BJ (cell line): ENCODE measurements around the gene PUSL1. TPM values are rescaled to one million over a fixed set of nuclear protein-coding genes. Genes with fewer than 3 reads are reported as not detected.
"Not testable (repeated sequence)": the region's sequence is repeated elsewhere in the genome, so short reads cannot be mapped to it uniquely, and the experiment has no call there.

Experiments used
- CTCF ChIA-PET: fragments of 350-600 bp; formaldehyde crosslinking; extraction: SDS; loops from one replicate; lab custom pipeline; 2021; ENCODE audit warnings: antibody characterized with exemption, inconsistent platforms; lab: Yijun Ruan, JAX
- POLR2A ChIA-PET: fragments of 300-600 bp; sonication (Branson Sonifier 250); formaldehyde crosslinking; extraction: SDS; loops from one replicate; lab custom pipeline; 2021; ENCODE audit warnings: antibody characterized with exemption; lab: Charles Lee
- DNase-seq: peaks from one replicate; pipeline ENCODE4 v3.0.0-alpha.2; 2011; ENCODE audit warnings: low read depth
- H3K27me3 ChIP-seq: 2 replicates; pipeline ENCODE4 v1.6.0; 2011; ENCODE audit warnings: low read length; ENCODE audit not compliant: control insufficient read depth, insufficient read depth
- H3K36me3 ChIP-seq: 2 replicates; pipeline ENCODE4 v1.5.1; 2011; ENCODE audit warnings: low read length; ENCODE audit not compliant: control insufficient read depth, insufficient read depth
- H3K4me3 ChIP-seq: 2 replicates; pipeline ENCODE4 v1.5.1; 2011; ENCODE audit warnings: low read depth, mild to moderate bottlenecking, control low read depth, low read length
- polyA plus RNA-seq: library from polyadenylated mRNA; depleted of rRNA; stranded (reverse); fragments of >200 nt; gene quantifications from 2 replicates; pipeline ENCODE4 v1.2.3, GENCODE V29; 2011
- TF ChIP-seq, protein P1 (sequence below): IDR thresholded peaks from 2 replicates; pipeline ENCODE4 v1.5.1; 2011; ENCODE audit warnings: low read depth, mild to moderate bottlenecking, control low read depth, inconsistent platforms, low read length, moderate library complexity; ENCODE audit not compliant: insufficient read depth

PUSL1 gene
- polyA plus RNA-seq, 1 experiment = 18.2 TPM

DNA sequence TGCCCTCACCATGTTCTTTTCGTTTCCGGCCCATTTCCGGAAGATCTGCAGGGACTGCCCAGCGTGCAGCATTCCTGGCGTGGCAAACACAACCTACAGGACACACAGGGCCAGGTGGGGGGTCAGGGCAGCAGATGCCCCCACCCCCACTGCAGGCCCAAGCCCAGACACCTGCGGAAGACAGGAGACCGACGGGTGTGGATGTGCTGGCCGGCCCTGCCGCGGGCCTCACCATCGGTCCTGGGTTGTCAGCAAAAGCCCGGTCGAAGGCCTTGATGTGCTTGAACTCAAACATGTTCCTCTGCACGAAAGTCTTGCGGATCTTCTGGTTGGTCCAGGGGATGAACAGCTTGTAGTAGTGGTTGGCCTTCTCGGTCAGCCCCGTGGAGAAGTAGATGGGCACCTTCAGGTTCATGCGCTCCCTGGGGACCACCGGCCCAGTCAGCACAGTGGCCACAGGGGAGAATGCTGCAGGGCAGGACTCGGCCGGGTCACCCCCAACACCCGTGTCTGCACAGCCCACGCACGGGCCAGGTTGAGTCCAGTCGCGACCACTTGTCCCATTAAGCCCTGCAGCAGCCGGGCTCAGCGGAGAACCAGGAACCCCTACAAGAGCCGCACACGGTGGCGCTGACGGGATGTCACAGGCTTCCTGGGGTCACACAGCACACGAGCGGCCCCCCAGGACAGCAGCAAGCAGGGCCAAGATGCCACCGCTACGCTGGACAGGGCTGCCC is 5.3 kb downstream of the PUSL1 start:
- DNase-seq = no peak
- TF ChIP-seq, protein P1, sequence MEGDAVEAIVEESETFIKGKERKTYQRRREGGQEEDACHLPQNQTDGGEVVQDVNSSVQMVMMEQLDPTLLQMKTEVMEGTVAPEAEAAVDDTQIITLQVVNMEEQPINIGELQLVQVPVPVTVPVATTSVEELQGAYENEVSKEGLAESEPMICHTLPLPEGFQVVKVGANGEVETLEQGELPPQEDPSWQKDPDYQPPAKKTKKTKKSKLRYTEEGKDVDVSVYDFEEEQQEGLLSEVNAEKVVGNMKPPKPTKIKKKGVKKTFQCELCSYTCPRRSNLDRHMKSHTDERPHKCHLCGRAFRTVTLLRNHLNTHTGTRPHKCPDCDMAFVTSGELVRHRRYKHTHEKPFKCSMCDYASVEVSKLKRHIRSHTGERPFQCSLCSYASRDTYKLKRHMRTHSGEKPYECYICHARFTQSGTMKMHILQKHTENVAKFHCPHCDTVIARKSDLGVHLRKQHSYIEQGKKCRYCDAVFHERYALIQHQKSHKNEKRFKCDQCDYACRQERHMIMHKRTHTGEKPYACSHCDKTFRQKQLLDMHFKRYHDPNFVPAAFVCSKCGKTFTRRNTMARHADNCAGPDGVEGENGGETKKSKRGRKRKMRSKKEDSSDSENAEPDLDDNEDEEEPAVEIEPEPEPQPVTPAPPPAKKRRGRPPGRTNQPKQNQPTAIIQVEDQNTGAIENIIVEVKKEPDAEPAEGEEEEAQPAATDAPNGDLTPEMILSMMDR = no peak
- POLR2A ChIA-PET = no interaction called here
- CTCF ChIA-PET = no interaction called here
- Histone ChIP-seq H3K4me3 (no peak overlapping the region), H3K36me3 (peaks cover 37% of the 10 kb centered on the region), H3K27me3 (no peaks in the 10 kb centered on the region)

DNA sequence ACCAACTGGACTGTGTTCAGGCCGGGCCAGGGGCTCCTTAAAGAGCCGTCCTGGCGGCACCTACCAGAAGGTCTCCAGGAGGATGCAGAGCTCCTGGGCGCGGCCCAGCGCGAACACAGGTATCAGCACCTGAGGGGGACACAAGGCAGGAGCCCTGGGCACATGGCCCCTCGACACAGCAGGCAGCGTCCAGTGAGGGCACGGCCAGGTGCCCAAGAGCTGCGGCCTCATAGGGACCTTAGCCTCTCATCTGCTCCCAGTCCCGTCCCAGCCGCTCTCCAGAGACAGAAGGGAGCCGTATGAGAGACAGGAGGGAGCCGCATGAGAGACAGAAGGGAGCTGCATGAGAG is 5.8 kb downstream of the PUSL1 start:
- Histone ChIP-seq H3K27me3 (no peaks in the 10 kb centered on the region), H3K36me3 (peaks cover 39% of the 10 kb centered on the region), H3K4me3 (no peak overlapping the region)
- ChIA-PET POLR2A (no interaction called here), CTCF (no interaction called here)
- no peak for DNase-seq
- TF ChIP-seq, protein P1 = no peak

DNA sequence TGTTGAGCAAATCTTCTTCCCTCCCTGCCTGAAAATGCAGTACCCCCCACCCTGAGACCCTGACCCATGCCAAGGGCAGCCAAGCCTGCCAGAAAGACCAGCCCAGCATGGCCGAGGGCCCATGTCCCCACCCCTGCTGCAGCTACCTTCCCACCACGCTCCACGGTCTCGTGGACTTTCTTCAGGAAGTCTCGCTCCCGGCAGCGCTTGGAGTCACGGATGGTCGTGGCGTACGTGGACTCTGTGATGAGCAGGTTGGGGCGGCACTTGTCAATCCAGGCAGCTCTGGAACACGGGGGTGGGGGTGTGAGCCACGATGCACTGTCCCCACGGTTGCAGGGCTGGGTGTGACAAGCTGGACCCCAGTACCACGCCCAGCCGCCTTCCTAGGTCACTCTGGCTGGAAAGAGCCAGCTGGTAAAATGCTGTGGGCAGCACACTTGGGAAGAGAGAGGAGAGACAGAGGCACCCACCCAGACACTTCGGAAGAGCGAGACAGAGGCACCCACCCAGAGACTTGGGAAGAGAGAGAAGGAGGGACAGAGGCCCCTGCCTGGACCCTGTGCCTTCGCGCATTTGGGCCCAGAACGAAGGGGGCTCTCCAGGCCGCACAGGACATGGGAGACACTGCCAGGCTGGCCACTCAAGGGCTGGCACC is 6.4 kb downstream of the PUSL1 start:
- ChIA-PET POLR2A (no interaction called here), CTCF (no interaction called here)
- Histone ChIP-seq H3K27me3 (no peaks in the 10 kb centered on the region), H3K4me3 (no peak overlapping the region), H3K36me3 (peaks cover 45% of the 10 kb centered on the region)
- no peak for DNase-seq
- TF ChIP-seq, protein P1 = no peak

DNA sequence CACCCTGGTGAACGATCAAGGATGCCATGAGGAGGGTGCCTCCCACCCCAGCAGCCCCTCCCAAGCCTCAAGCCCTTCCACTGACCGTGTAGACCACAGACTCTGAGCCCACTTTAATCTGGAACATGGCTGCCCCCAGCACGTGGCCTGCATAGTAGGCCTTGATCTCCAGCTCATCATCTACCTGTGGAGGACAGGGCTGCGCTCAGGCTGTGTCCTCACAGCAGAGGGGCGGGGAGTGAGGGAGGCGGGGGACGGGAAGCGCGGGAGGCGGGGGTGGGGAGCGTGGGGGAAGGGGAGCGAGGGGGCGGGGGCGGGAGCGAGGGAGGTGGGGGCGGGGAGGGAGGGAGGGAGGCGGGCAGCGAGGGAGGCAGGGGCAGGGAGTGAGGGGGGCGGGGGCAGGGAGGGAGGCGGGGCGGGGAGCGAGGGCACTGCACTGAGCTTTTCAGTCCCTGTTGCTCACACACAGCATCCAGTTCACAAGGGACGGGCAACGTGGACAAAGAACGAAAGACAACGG is 7.1 kb downstream of the PUSL1 start:
- TF ChIP-seq, protein P1 = no peak
- Histone ChIP-seq H3K36me3 (peaks cover 44% of the 10 kb centered on the region), H3K4me3 (no peak overlapping the region), H3K27me3 (no peaks in the 10 kb centered on the region)
- CTCF ChIA-PET = no interaction called here
- no peak for DNase-seq
- POLR2A ChIA-PET = no interaction called here

DNA sequence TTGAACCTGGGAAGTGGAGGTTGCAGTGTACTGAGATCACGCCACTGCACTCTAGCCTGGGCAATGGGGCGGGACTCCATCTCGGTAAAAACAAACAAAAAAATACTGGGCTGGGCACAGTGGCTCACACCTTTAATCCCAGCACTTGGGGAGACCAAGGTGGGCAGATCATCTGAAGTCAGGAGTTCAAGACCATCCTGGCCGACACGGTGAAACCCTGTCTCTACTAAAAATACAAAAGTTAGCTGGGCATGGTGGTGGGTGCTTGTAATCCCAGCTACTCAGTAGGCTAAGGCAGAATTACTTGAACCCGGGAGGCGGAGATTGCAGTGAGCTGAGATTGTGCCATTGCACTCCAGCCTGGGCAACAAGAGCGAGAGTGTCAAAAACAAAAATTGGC is 7.8 kb downstream of the PUSL1 start:
- H3K4me3 ChIP-seq, H3K27me3 ChIP-seq, DNase-seq, POLR2A ChIA-PET, CTCF ChIA-PET: not testable (repeated sequence)
- H3K36me3 ChIP-seq = peaks cover 46% of the 10 kb centered on the region
